CD4-positive, alpha-beta T cell treated with Interleukin-2 at 100 ng/mL for 4 hours (primary cell): ENCODE measurements around the gene LCAT.
"Not testable (repeated sequence)": the region's sequence is repeated elsewhere in the genome, so short reads cannot be mapped to it uniquely, and the experiment has no call there.

ENCODE experiments used
- DNase-seq: peaks from one replicate; pipeline ENCODE4 v3.0.0-alpha.2; 2020; ENCODE audit warnings: low spot score

Gene LCAT

GRCh38 chr16:67946966-67947558 is 3.1 kb upstream of the LCAT start:
- DNase-seq, result no peak

GRCh38 chr16:67946128-67946569 is 2.2 kb upstream of the LCAT start:
- no peak for DNase-seq

- DNase-seq, result no peak
These were observed 1.5 kb upstream of the LCAT start for GRCh38 chr16:67945392-67945933.

GRCh38 chr16:67944690-67945391 is 921 bp upstream of the LCAT start:
- no peak for DNase-seq

GRCh38 chr16:67943256-67943618 is 683 bp downstream of the LCAT start:
- no peak for DNase-seq

GRCh38 chr16:67942510-67943255 is 1.2 kb downstream of the LCAT start:
- DNase-seq, result no peak

GRCh38 chr16:67942200-67942509 is 1.8 kb downstream of the LCAT start:
- DNase-seq, result peak; percentile 32

GRCh38 chr16:67941469-67942199 is 2.3 kb downstream of the LCAT start:
- no peak for DNase-seq

GRCh38 chr16:67940446-67941089 is 3.4 kb downstream of the LCAT start:
- DNase-seq, result no peak

- peak; percentile 16 for DNase-seq
These were observed 4.1 kb downstream of the LCAT start for GRCh38 chr16:67939507-67940445.

GRCh38 chr16:67937713-67938112 is 6.2 kb downstream of the LCAT start:
- DNase-seq, result not testable (repeated sequence)

GRCh38 chr16:67936880-67937605 is 6.9 kb downstream of the LCAT start:
- peak; percentile 83 for DNase-seq

- DNase-seq, result peak; percentile 31
These were observed 7.6 kb downstream of the LCAT start, which contains the start of gene PSMB10 for GRCh38 chr16:67936124-67936879. TSS of gene PSMB10 (minus strand) at chr16:67936850. CDS start at chr16:67936749, 101 bp downstream.

- peak; percentile 97 for DNase-seq
These were observed 8.4 kb downstream of the LCAT start for GRCh38 chr16:67935402-67936123.

GRCh38 chr16:67935101-67935401 is 8.9 kb downstream of the LCAT start:
- no peak for DNase-seq

GRCh38 chr16:67934306-67935100 is 9.4 kb downstream of the LCAT start:
- DNase-seq, result no peak

- DNase-seq, result no peak
These were observed 10.1 kb downstream of the LCAT start for GRCh38 chr16:67933805-67934204.

GRCh38 chr16:67932462-67932840 is 11.5 kb downstream of the LCAT start:
- DNase-seq, result no peak
